ENCODE data around the gene VAPA.

Gene VAPA

GRCh38 chr18:9961041-9961440, 47.2 kb downstream of the VAPA start:
- Histone ChIP-seq H3K79me2 (ENCODE audit: insufficient read depth, low read length) (no peaks in the 10 kb centered on the region), H3K4me1 (ENCODE audit: insufficient read depth, low read length, poor library complexity, severe bottlenecking) (peaks cover 6% of the 10 kb centered on the region), H2AFZ (ENCODE audit: low read length) (no peak overlapping the region), H4K20me1 (ENCODE audit: insufficient read depth, low read length, poor library complexity, severe bottlenecking) (no peaks in the 10 kb centered on the region), H3F3A (ENCODE audit: low read depth) (no peaks in the 10 kb centered on the region), H3K9ac (ENCODE audit: low read depth, low read length, poor library complexity, severe bottlenecking) (no peak overlapping the region), H3K36me3 (ENCODE audit: insufficient read depth, low read length) (peaks cover 7% of the 10 kb centered on the region; the same call in 1 of the 2 replicates), H3K4me3 (ENCODE audit: low read length, poor library complexity, severe bottlenecking) (no peak overlapping the region), H3K4me2 (ENCODE audit: low read depth, low read length, poor library complexity, severe bottlenecking) (no peak overlapping the region), H3K27me3 (ENCODE audit: insufficient read depth, low read length, poor library complexity, severe bottlenecking) (no peaks in the 10 kb centered on the region), H3K9me2 (replicated peaks; ENCODE audit: low read depth, low read length) (no peaks in the 10 kb centered on the region), H3K9me3 (ENCODE audit: insufficient read depth, low read depth, low read length) (no peaks in the 10 kb centered on the region)
- TF ChIP-seq CTCF (conservative IDR thresholded peaks at IDR 0.05; ENCODE audit: low read length) = no peak
- no peak for TF ChIP-seq EZH2phosphoT487 (IDR thresholded peaks at IDR 0.05; ENCODE audit: borderline replicate concordance)

GRCh38 chr18:9965711-9966624, 52.2 kb downstream of the VAPA start:
- H3K9ac ChIP-seq (ENCODE audit: low read depth, low read length, poor library complexity, severe bottlenecking) = no peak overlapping the region
- no peaks in the 10 kb centered on the region for H3K9me2 ChIP-seq (replicated peaks; ENCODE audit: low read depth, low read length)
- no peaks in the 10 kb centered on the region for H4K20me1 ChIP-seq (ENCODE audit: insufficient read depth, low read length, poor library complexity, severe bottlenecking)
- TF ChIP-seq CTCF (conservative IDR thresholded peaks at IDR 0.05; ENCODE audit: low read length) = no peak
- no peak for TF ChIP-seq EZH2phosphoT487 (IDR thresholded peaks at IDR 0.05; ENCODE audit: borderline replicate concordance)
- H3K4me3 ChIP-seq (ENCODE audit: low read length, poor library complexity, severe bottlenecking) = no peak overlapping the region
- no peaks in the 10 kb centered on the region for H3K36me3 ChIP-seq (ENCODE audit: insufficient read depth, low read length)
- H3K9me3 ChIP-seq (ENCODE audit: insufficient read depth, low read depth, low read length) = no peaks in the 10 kb centered on the region
- H3K27me3 ChIP-seq (ENCODE audit: insufficient read depth, low read length, poor library complexity, severe bottlenecking) = no peaks in the 10 kb centered on the region
- no peaks in the 10 kb centered on the region for H3K79me2 ChIP-seq (ENCODE audit: insufficient read depth, low read length)
- H3F3A ChIP-seq (ENCODE audit: low read depth) = no peaks in the 10 kb centered on the region
- H3K4me2 ChIP-seq (ENCODE audit: low read depth, low read length, poor library complexity, severe bottlenecking) = no peak overlapping the region
- peaks cover 10% of the 10 kb centered on the region for H3K4me1 ChIP-seq (ENCODE audit: insufficient read depth, low read length, poor library complexity, severe bottlenecking)
- H2AFZ ChIP-seq (ENCODE audit: low read length) = no peak overlapping the region

GRCh38 chr18:9968081-9968848, 54.4 kb downstream of the VAPA start:
- Histone ChIP-seq H4K20me1 (ENCODE audit: insufficient read depth, low read length, poor library complexity, severe bottlenecking) (no peaks in the 10 kb centered on the region), H3K9me2 (replicated peaks; ENCODE audit: low read depth, low read length) (no peaks in the 10 kb centered on the region), H3K4me1 (ENCODE audit: insufficient read depth, low read length, poor library complexity, severe bottlenecking) (peaks cover 10% of the 10 kb centered on the region), H3K27me3 (ENCODE audit: insufficient read depth, low read length, poor library complexity, severe bottlenecking) (no peaks in the 10 kb centered on the region), H3K4me2 (ENCODE audit: low read depth, low read length, poor library complexity, severe bottlenecking) (no peak overlapping the region), H3F3A (ENCODE audit: low read depth) (no peaks in the 10 kb centered on the region), H3K79me2 (ENCODE audit: insufficient read depth, low read length) (no peaks in the 10 kb centered on the region), H2AFZ (ENCODE audit: low read length) (no peak overlapping the region), H3K4me3 (ENCODE audit: low read length, poor library complexity, severe bottlenecking) (no peak overlapping the region), H3K36me3 (ENCODE audit: insufficient read depth, low read length) (no peaks in the 10 kb centered on the region), H3K9me3 (ENCODE audit: insufficient read depth, low read depth, low read length) (no peaks in the 10 kb centered on the region), H3K9ac (ENCODE audit: low read depth, low read length, poor library complexity, severe bottlenecking) (no peak overlapping the region)
- no peak for TF ChIP-seq CTCF (conservative IDR thresholded peaks at IDR 0.05; ENCODE audit: low read length)
- no peak for TF ChIP-seq EZH2phosphoT487 (IDR thresholded peaks at IDR 0.05; ENCODE audit: borderline replicate concordance)

Data from Loucy (cell line).